NK-92 (cell line): Measurements from ENCODE around the gene LRRC7.

ENCODE experiments used
- DNase-seq: peaks from one replicate; lab custom pipeline; 2025; ENCODE audit not compliant: unreplicated experiment; lab: John Stamatoyannopoulos, UW

LRRC7 gene

DNA sequence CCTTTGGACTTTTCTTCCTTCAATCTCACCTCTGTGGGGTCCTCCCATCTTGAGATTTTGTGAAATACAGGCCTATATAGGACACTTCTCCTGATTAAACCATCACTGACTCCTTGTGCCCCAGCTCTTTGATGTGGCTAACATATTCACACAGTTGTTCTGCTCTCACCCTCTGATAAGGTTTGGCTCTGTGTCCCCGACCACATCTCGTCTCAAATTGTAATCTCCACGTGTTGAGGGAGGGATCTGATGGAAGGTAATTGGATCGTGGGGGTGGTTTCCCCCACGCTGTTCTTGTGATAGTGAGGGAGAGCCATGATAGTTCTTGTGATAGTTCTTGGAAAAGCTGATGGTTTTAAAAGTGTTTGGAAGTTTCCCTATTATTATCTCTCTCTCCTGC lies 19.7 kb downstream of the LRRC7 start:
- DNase-seq: no peak

DNA sequence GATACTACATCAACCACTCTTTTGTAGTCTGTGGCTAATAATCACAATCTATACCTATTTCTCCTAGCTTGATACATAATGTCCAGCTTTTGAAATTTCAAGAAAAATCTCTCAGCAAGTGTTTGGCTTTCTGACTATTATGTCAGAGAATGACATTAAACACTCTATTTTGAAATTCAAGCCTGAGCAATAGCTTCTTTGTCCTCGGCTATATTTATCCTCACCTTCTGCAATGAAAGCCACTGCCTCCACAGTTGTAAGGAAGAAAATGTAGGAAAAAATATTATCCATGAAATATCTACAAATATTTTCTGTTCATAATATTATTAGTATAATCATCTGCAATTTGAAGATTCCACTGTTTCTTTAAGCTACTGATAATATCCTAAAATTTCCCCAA lies 22.1 kb downstream of the LRRC7 start:
- no peak for DNase-seq

DNA sequence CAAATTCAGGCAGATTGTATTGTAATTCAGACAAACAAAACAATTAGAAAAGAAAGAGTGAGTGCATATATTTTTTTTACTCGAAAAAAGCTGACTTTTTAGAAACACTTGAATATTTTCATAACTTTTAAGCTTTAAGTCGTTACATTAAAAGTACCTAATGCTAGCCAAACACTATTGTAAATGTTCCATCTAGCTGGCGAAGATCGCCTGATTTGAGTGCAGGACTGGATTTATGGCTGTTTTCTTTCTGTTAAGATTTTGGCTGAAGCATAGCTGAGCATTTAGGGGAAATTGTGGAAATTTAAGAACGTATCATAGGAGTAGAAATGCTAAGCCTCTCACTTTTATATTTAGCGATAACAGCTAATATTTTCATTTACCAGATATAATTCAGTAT lies 24.6 kb downstream of the LRRC7 start:
- DNase-seq: no peak

DNA sequence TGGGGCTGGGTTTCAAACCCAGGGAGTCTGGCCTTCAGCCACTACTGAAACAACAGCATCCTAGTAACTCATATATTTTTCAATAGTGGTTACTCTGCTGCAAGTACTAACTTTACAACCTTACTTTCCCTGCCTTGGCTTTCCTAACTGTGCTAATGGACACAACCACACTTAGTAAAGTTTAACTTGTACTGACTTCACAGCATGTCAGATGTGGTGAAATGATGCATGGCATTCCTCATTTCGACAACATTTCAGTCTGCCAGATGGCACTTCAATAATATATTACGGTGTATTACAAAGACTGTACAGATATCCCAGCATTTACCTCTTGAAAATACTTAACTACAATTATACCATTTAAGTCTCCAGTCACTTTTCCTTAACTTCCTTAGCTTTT lies 27.8 kb downstream of the LRRC7 start:
- DNase-seq: no peak

DNA sequence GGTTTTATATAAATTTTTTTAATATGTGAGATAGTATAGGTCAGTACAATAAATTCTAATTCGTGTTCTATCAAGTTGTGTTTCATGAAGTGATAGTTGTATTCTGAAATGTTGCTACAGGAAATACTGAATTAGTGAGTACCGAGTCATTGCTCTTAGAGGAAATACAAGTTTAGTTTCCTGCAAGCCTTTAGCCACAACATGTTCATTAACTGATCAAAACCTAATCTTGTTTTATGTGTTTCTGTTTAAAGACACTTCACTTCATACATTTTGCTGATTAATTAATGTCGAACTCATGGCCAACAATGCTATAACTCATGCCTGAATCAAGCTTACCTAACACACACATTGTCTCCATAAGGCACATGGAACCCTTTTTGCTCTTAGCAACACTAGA lies 43.6 kb downstream of the LRRC7 start:
- DNase-seq: no peak

DNA sequence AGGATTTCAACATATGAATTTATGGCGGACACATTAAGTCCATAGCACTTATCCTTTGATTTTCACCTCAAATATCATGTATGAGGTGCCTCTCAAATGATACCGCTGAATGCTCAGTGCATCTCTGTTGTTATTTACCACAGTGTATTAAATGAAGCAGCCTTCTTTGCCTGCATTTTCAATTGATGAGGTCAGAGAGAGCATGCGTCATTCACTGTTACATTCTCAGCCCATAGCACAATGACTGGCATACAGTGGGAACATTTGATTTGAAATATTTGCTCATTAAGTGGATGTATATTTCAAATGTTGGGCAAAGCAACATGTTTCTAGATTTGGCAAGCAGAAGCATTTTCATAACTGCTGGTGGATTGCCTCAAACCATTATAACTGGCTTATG lies 45.7 kb downstream of the LRRC7 start:
- no peak for DNase-seq

DNA sequence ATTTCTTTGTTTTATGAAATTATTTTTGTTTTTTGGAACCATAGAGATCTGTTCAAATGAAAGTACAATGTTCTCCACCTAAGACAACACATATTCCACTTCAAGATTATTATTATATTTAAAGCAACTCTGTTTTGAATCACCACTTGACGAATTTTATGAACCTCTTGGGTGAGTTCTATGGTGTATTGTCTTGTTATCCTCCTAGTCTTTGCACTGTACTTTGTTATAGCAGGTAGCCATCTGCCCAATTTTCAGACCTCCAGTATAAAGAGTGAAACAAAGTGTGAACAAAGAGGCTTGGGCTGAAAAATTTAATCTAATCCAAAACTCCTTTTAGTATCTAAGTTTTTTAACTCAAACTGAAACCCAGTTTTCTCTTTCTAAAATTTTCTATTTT lies 71.0 kb downstream of the LRRC7 start:
- DNase-seq: no peak

DNA sequence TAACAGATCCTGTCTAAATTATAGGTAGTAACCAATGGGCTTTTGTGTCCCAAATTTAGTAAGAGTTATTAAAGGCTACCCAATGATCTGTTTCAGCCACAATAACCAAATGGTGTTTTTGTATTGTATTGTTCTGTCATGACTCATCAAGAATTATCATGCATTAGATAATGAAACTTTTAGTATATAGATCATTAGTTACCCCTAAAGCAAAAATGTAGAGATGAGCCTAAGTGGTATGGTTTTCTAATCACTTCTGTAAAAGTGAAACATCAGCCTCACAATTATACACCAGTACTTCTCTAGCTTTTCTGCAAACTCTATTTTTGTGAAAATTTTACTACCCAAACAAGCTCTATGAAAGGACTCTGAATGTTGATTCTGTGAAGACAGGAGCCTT lies 71.4 kb downstream of the LRRC7 start:
- DNase-seq: no peak

DNA sequence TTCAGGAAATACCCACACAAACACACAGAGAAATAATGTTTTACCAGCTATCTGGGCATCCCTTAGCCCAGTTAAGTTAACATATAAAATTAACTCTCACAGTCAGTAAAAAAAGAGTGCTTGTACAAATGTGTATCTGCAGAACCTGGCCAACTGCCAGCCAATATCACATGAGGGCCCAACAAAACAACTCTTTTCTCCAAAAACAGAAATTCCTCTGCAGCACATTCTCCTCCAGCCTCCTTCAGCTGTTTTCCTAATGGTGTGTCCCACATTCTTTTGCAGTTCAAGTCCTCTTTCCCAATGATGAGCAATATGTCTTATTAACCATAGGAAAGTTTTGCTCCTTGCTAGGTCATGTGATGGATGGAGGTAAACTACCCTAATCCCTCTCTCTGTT lies 75.5 kb downstream of the LRRC7 start:
- no peak for DNase-seq

DNA sequence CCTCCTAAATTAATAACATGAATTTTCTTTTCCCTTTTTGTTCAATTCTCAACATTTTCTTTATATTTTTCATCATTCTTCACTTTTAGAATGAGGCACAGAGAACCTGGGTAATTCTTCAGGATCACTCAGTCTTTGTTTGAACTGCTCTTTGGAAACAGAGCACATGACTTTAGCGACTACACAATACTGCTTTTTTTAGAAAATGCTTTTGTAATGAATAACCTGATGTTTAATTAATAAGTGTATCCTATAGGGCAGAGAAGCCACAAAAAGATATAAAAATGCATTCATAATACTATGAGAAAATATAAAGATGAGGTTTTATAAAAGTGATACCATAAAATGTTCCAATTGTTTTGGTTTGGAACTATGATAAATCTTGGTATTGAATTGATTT lies 77.8 kb downstream of the LRRC7 start:
- no peak for DNase-seq

DNA sequence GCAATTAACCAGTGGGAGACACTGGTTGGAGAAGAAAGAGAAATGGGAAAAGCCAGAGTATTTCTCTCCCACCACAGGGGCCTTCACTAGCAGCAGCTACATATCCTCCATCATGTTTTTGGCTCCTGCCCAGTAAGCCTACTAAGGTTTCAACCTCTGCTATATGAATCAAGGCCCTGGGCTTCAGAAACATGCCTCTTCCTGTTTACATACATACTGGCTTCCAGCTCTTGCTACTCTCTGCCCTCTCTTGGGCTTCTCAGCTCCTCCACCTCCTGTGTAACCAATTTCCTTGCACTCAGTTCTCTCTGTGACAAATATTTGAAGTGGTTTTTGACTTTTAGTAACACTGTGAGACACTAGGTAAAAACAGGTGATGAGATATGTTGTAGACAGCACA lies 80.8 kb downstream of the LRRC7 start:
- DNase-seq: no peak

DNA sequence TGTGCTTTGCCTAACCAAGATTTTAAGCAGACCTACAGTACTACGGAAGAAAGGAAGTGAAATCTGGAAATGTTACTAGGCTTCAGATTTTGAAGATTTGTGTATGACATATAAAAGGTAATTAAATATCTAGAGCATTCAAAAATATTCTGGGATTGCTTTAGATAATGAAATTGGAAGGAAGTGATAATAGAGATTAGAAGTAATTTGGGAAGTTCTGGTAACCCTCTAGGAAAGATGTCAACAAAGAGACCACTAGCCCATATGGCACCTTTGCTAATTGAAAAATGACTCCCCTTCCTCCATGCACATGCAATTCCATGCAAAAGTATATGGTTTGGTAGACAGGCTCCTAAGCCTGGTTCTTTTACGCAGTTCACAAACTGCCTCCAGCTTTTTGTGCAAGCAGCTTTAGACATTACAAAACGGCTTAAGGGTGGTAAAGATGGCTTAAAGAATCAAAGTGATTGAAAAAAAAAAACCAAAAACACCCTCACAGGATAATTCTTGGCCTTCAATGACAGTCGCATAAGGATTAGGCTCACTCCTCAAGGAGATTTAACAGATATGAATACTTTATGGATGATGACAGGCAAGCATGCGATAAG lies 81.8 kb downstream of the LRRC7 start:
- no peak for DNase-seq

DNA sequence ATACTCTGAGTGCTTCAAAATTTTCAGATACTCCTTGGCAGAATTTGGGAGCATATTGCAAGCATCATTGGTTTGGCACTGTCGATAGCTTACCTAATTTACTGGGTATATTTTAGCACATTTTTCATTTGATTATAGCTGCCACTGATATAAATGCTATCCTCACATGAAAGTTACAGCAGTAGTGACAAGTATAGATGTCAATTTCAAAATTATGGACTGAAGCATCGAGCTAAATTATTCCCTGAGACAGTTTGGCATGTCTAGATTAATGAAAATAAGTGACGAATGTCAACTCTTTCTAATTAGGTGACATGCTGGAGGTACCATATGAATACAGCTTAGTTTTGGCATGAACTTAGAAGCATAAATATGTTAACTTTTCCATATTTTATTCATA lies 83.1 kb downstream of the LRRC7 start:
- DNase-seq: no peak

DNA sequence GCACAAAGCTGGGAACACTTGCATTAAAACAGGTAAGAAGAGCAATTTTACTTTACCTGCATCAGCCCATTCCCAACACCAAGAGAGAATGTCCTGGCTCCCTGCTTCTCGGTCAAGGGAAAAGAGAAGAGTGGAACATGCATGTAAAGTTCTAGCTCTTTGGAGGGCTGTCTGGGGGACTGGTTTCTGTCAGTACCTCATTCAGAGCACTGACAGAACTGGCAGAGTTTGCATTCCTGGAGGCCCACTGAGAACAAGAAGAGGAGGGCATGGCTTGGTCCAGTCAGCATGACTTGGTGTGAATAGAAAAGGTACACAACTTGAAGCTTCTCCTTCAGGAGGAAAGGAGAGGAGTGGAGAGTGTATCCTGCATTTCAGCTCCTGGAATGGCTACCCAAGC lies 83.9 kb downstream of the LRRC7 start:
- DNase-seq: no peak

DNA sequence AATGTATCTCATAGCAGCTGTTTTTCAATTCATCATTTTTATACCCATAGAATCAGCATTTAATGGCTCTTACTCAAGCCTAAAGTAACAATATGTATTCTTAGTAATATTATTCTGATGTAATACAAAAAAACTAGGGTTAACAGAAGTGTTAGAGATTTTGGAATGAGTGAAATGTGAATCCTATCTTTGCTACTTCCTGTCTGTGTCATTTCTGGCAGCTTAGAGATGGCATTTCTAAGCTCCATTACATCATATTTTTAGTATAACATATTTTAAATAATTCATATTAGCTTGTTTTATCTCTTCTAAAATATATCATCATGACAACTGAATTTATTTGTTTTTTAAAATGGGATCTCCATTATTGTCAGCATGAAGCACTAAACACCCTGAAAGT lies 90.2 kb downstream of the LRRC7 start:
- no peak for DNase-seq

DNA sequence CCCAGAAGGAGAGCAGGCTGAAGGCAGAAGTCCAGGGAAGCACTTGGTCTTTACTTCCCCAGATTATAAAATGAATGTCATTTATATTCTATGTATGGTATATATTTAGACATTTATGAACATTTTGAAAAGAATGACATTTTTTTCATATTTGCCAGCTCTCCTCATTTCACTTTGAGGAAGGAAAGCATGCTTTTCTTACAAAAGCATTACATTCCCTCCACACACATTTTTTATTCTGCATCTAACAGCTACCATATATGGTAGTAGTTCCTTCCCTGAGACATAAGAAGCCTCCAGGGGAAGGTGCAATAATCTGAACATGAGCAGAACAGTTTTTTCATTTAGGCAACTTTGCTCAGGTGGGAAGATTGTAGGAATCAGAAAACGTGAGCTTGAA lies 94.0 kb downstream of the LRRC7 start:
- DNase-seq: no peak

DNA sequence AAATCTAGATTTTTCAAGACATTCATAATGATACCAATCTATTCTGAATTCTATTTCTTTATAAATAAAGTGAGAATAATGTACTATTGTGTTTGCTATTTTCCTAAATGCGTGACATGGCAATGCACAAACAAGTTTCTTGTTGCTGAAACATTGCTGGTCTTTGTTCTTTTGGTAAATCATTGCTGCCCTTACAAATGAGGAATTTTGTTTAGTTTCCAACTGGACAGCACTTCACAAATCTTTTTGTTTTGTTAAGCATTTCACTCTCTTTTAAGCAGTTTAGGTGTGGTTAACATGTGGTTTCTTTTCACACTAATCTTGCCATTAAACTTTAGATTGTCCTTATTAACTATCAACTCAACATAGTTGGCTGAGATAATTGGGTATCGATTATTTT lies 94.6 kb downstream of the LRRC7 start:
- no peak for DNase-seq

DNA sequence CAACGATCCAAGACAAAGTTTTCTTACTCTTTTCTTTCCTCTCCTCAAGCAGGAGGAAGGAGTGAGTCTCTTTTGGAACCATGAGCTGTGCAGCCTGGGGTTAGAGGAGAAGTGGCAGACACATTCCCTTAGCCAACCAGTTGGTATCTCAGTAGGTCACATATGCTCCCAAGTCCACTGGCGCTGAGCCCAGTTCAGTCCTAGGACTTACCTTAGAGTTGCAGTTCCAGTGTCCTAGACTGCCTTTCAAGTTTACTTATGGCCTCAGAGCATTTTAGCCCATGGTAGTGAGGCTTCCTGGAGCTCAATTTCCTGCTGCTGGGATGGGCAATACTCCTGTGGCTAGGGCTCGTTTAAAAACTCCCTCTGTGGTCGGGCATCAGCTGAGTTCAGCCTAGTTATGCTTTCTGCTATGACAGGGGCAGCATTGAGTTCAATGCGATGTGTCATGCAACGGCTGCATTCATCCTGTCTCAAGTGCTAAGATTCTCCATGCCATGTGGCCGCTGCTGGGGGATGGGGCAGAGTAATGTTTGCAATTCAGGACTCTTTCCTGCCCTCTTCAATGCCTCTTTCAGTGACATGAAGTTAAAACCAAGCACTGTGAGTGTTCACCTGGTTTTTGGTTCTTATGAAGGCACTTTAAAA lies 103.8 kb downstream of the LRRC7 start:
- DNase-seq: no peak

DNA sequence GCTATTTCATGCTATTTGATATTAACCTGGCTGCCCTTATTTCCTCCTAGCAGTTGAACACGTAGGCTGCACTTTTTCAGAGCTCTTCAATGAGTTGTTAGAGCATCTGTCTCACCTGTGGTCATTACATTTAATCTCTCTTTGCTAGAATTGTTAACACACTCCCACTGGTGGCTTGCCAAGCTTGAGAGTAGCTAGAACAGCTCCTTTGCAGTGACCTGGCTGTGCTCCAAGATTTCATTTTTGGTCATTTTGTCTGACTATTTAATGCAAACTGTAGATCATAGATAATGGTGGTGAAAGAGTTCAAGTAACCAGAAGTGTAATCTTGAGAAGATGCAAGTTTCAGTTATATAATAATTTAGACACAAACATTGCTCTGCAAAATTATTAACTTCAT lies 105.6 kb downstream of the LRRC7 start:
- DNase-seq: no peak

DNA sequence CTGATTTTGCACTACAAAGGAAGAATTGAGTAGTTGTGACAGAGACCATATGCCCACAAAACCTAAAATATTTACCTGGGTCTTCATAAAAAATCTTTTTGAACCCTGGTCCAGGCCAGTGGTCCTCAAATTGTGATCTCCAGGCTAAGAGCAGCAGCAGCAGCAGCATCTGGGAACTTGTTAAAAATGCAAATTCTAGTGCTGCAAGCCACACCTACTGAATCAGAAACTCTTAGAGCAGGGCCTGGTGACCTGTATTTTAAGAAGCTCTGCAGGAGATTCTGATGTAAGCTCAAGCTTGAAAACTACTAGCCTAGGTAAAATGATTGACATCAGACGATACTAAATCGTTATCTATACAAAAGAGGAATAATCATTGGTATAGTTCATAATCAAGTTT lies 112.2 kb downstream of the LRRC7 start:
- DNase-seq: no peak

DNA sequence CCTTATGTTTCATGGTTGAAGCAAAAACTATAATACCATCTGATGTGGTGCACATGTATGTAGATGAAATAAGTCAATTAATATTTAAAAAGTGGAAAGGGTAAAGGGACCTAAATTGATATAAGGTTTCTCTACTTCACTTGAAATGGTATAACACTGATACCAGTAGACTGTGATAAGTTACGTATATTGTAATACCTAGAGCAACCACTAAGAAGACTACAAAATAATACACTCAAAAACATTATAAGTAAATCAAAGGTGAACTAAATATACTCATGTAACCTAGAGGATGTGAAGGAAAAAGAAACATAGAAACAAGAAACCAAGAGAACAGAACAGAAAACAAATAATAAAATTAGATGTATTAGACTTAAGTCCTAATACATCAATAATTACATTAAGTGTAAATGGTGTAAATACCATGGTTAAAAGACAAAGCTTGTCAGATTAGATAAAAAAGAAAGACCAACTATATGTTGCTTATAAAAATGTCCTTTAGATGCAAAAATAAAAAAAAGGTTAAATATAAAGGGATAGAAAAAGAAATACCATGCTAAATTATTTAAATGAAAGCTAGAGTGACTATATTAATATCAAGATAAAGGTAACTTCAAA lies 118.8 kb downstream of the LRRC7 start:
- DNase-seq: no peak

DNA sequence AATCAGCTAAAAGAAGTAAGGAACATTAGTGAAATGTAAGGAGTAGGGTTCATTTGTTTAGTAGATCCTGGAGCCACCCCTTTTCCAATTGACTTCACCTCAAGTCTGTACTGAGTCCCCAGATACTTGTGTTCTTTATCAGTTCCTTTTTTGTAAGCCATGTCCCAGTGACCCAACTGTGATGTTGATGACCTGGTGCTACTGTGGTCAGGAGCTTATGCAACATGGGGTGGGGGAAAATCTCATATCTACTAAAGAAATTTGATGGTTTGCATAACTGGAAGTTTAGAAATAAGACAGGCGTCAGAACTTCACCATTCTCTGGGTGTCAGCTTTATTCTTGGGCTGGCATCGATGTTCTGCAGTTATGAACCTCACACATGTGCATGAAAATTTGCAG lies 120.5 kb downstream of the LRRC7 start:
- DNase-seq: no peak

DNA sequence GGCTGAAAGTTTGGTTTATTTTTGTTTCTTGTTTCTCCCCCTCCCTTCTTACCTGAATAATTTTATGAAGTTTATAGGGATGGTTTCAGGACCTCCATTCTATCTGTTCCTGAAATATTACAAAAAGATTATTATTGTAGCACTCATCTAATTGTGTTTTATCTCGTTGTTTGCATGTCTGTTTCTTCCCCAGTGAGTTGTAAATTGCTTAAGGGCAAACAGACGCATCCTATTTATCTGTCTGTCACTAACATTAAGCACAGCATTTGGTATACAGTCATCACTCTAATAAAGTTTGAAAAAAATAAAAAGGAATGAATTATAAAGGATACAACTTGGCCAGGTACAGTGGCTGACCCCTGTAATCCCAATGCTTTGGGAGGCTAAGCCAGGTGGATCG lies 123.5 kb downstream of the LRRC7 start:
- no peak for DNase-seq
